Measurements from ENCODE around the gene ATN1. TPM values are rescaled to one million over a fixed set of nuclear protein-coding genes. Genes with fewer than 3 reads are reported as not detected.
A peak's percentile ranks its signal among the peaks of the same experiment; 100 is the strongest.

Gene ATN1
- total RNA-seq, 1 experiment from 2014 or later: 82.3 TPM

GRCh38 chr12:6979021-6979420, 51.3 kb downstream of the ATN1 start:
- no peak for DNase-seq (ENCODE audit: low read depth, low spot score)
- no peak for TF ChIP-seq SIN3A (IDR thresholded peaks at IDR 0.05; ENCODE audit: borderline replicate concordance, insufficient read depth, low read depth, low read length)
- no peak for TF ChIP-seq REST (IDR thresholded peaks at IDR 0.05; ENCODE audit: insufficient read depth in 1 of 2, low read depth in 2 of 2, low read length in 1 of 2)
- no peak for TF ChIP-seq CTCF (IDR thresholded peaks at IDR 0.05)
- TF ChIP-seq POLR2AphosphoS5 (IDR thresholded peaks at IDR 0.05; ENCODE audit: low read depth, low read length): no peak
- in situ Hi-C loops (cut with HindIII; ENCODE audit: low pct_unique_long_range_greater_than_20kb, low sequenced_read_pairs): no loop called here

GRCh38 chr12:6979453-6979852, 51.7 kb downstream of the ATN1 start:
- DNase-seq (ENCODE audit: low read depth, low spot score) (no peak), ATAC-seq (no peak)
- intact Hi-C loops (cut with micrococcal nuclease; ENCODE audit: unreplicated experiment): no loop called here
- POLR2A ChIA-PET: no interaction called here
- in situ Hi-C loops (cut with HindIII; ENCODE audit: low pct_unique_long_range_greater_than_20kb, low sequenced_read_pairs): no loop called here
- Histone ChIP-seq H3K27ac (ENCODE audit: low read length) (no peak overlapping the region), H3K4me1 (ENCODE audit: control insufficient read depth, insufficient read depth, low read length) (no peaks in the 10 kb centered on the region), H3K36me3 (ENCODE audit: control insufficient read depth, insufficient read depth, low read length) (peaks cover 1% of the 10 kb centered on the region; the same call in 1 of the 2 replicates), H3K27me3 (ENCODE audit: control insufficient read depth, insufficient read depth, low read length) (no peaks in the 10 kb centered on the region), H3K4me3 (ENCODE audit: low read depth in 2 of 2, low read length in 2 of 2) (no peak overlapping the region), H3K9me3 (ENCODE audit: control insufficient read depth, insufficient read depth, low read depth, low read length) (no peaks in the 10 kb centered on the region)
- no TSS peak for BruUV-seq (replicated peaks)
- CTCF ChIA-PET: no interaction called here
- TF ChIP-seq REST (IDR thresholded peaks at IDR 0.05; ENCODE audit: insufficient read depth in 1 of 2, low read depth in 2 of 2, low read length in 1 of 2) (no peak), POLR2AphosphoS5 (IDR thresholded peaks at IDR 0.05; ENCODE audit: low read depth, low read length) (no peak), SIN3A (IDR thresholded peaks at IDR 0.05; ENCODE audit: borderline replicate concordance, insufficient read depth, low read depth, low read length) (no peak), TCF7L2 (IDR thresholded peaks at IDR 0.05; ENCODE audit: low read depth, low read length) (no peak), CTCF (IDR thresholded peaks at IDR 0.05) (no peak)

More at GRCh38 chr12:6979021-6979420, 51.3 kb downstream of the ATN1 start:
- 0 out of 2 replicates have a peak, but pooled peaks have one; percentile 28 for ATAC-seq
- Histone ChIP-seq H3K27me3 (ENCODE audit: control insufficient read depth, insufficient read depth, low read length) (no peaks in the 10 kb centered on the region), H3K27ac (ENCODE audit: low read length) (no peak overlapping the region), H3K9me3 (ENCODE audit: control insufficient read depth, insufficient read depth, low read depth, low read length) (no peaks in the 10 kb centered on the region), H3K4me3 (ENCODE audit: low read depth in 2 of 2, low read length in 2 of 2) (no peak overlapping the region), H3K4me1 (ENCODE audit: control insufficient read depth, insufficient read depth, low read length) (no peaks in the 10 kb centered on the region), H3K36me3 (ENCODE audit: control insufficient read depth, insufficient read depth, low read length) (peaks cover 3% of the 10 kb centered on the region; the same call in 1 of the 2 replicates)
- CTCF ChIA-PET: no interaction called here
- BruUV-seq (replicated peaks): no TSS peak
- intact Hi-C loops (cut with micrococcal nuclease; ENCODE audit: unreplicated experiment): no loop called here
- POLR2A ChIA-PET: no interaction called here

Measured in Panc1 (cell line).